Measurements from ENCODE around the gene RBM43.
"Not testable (repeated sequence)": the region's sequence is repeated elsewhere in the genome, so short reads cannot be mapped to it uniquely, and the experiment has no call there.

DNA sequence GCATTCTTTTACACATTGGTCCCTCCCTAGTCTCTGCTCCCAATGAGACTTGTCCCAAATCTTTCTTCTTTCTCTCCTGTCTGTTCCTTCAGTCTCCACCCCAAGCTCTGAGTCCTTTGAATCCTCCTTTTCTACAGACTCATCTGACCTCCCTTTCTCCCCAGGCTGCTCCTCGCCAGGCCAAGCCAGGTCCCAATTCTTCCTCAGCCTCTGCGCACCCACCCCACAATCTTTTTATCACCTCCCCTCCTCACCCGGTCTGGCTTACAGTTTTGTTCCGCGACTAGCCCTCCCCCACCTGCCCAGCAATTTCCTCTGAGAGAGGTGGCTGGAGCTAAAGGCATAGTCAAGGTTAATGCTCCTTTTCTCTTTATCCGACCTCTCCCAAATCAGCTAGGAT, 48.6 kb upstream of the RBM43 start:
- TF ChIP-seq POLR2A, CTCF, EP300 (IDR thresholded peaks at IDR 0.05): not testable (repeated sequence)
